Endodermal cell (in vitro differentiated cells): ENCODE data around the gene RASAL3. TPM values are rescaled to one million over a fixed set of nuclear protein-coding genes. Genes with fewer than 3 reads are reported as not detected.

Source experiments
- DNase-seq: peaks from one replicate; pipeline ENCODE4 v3.0.0-alpha.2; 2017
- H3K27ac ChIP-seq: 2 replicates; pipeline ENCODE4 v1.5.1; 2013; ENCODE audit warnings: mild to moderate bottlenecking, low read depth, low read length, moderate library complexity
- H3K27me3 ChIP-seq: 2 replicates; pipeline ENCODE4 v1.6.1; 2013; ENCODE audit warnings: mild to moderate bottlenecking, low read length, moderate library complexity; ENCODE audit not compliant: insufficient read depth, control insufficient read depth, poor library complexity, severe bottlenecking
- H3K36me3 ChIP-seq: 2 replicates; pipeline ENCODE4 v1.7.0; 2013; ENCODE audit warnings: mild to moderate bottlenecking, low read length, moderate library complexity; ENCODE audit not compliant: control insufficient read depth, insufficient read depth
- H3K4me1 ChIP-seq: one replicate; pipeline ENCODE4 v1.7.0; 2013; ENCODE audit warnings: low read length; ENCODE audit not compliant: control insufficient read depth, insufficient read depth
- H3K4me3 ChIP-seq: 2 replicates; pipeline ENCODE4 v1.5.1; 2013; ENCODE audit warnings: mild to moderate bottlenecking, low read length, moderate library complexity
- H3K9ac ChIP-seq: 2 replicates; pipeline ENCODE4 v1.6.1; 2013; ENCODE audit warnings: mild to moderate bottlenecking, low read length, moderate library complexity; ENCODE audit not compliant: poor library complexity, severe bottlenecking; ENCODE audit errors: extremely low read depth
- H3K9me3 ChIP-seq: 2 replicates; pipeline ENCODE4 v1.6.1; 2013; ENCODE audit warnings: mild to moderate bottlenecking, low read length, moderate library complexity; ENCODE audit not compliant: control insufficient read depth
- H3K27ac Mint-ChIP-seq: 2 replicates; pipeline ENCODE4 v1.8.0; 2020; ENCODE audit warnings: mixed read lengths
- H3K27me3 Mint-ChIP-seq: 2 replicates; pipeline ENCODE4 v1.8.0; 2021; ENCODE audit warnings: mild to moderate bottlenecking, mixed read lengths; ENCODE audit not compliant: insufficient read depth
- H3K36me3 Mint-ChIP-seq: 2 replicates; pipeline ENCODE4 v1.8.0; 2020; ENCODE audit warnings: low read depth, mixed read lengths
- H3K4me1 Mint-ChIP-seq: 2 replicates; pipeline ENCODE4 v1.8.0; 2020; ENCODE audit warnings: mixed read lengths
- H3K4me3 Mint-ChIP-seq: 2 replicates; pipeline ENCODE4 v1.8.0; 2020; ENCODE audit warnings: mild to moderate bottlenecking, moderate library complexity, mixed read lengths
- H3K9me3 Mint-ChIP-seq: 2 replicates; pipeline ENCODE4 v1.8.0; 2020; ENCODE audit warnings: mild to moderate bottlenecking, mixed read lengths
- WGBS, 2 experiments: methylation state at CpG; one replicate each; pipeline versions ENCODE4 v1.1.5 to v1.1.7; 2013; ENCODE audit warnings: missing lambda C conversion rate in 2 of 2, mixed read lengths in 1 of 2; ENCODE audit not compliant: insufficient coverage in 1 of 2, insufficient read length in 1 of 2; 5-methylcytosine and 5-hydroxymethylcytosine counted together
- total RNA-seq, 2 donors: library from RNA; stranded (reverse); fragmentation: NEBNext Ultra II Directional in 1 of 2; extraction: Animal tissue kit (Norgen Biotek cat#: 25700) in 1 of 2; gene quantifications; 2 replicates in 1 of 2; 3 replicates in 1 of 2; pipeline ENCODE4 v1.2.1, GENCODE V29; 2021
- TF ChIP-seq, protein P1 (sequence below): fragments of 200-600 bp; sonication (generic); conservative IDR thresholded peaks from 2 replicates; pipeline ENCODE4 v1.5.0; 2021; ENCODE audit warnings: antibody characterized with exemption, mild to moderate bottlenecking

The RASAL3 gene
- total RNA-seq, 2 donors from 2014 or later: not detected

DNA sequence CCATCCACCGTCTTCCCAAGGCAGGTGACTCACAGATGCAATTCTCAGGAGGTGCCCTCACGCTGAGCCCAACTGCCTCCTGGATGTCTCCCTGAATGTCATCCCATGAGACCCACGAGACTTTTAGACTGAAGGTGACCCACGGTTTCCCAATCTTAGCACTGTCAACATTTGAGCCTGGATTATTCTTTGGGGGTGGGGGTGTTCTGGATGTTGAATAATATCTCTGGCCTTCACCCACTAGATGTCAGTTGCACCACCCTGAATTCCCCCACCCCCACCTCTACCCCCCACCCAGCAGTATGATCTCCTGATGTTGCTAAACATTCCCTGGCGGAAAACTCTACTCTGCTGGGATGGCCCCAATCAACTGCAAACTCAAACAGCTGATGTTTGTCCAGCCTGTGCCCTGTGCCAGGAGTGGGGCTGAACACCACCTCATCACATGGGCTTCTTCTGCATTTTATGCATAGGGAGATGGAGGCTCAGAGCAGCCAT is 41.8 kb upstream of the RASAL3 start:
- no peak overlapping the region for H3K27ac ChIP-seq
- Mint-ChIP-seq H3K27me3 (peaks cover 4% of the 10 kb centered on the region), H3K27ac (no peak overlapping the region), H3K9me3 (peaks cover 83% of the 10 kb centered on the region), H3K36me3 (peaks cover 3% of the 10 kb centered on the region), H3K4me3 (no peak overlapping the region), H3K4me1 (no peaks in the 10 kb centered on the region)
- 73 to 83% methylated on average over 1 to 5 of the region's 5 CpGs for WGBS, 2 experiments
- H3K36me3 ChIP-seq: no peaks in the 10 kb centered on the region
- no peak for DNase-seq
- TF ChIP-seq, protein P1, sequence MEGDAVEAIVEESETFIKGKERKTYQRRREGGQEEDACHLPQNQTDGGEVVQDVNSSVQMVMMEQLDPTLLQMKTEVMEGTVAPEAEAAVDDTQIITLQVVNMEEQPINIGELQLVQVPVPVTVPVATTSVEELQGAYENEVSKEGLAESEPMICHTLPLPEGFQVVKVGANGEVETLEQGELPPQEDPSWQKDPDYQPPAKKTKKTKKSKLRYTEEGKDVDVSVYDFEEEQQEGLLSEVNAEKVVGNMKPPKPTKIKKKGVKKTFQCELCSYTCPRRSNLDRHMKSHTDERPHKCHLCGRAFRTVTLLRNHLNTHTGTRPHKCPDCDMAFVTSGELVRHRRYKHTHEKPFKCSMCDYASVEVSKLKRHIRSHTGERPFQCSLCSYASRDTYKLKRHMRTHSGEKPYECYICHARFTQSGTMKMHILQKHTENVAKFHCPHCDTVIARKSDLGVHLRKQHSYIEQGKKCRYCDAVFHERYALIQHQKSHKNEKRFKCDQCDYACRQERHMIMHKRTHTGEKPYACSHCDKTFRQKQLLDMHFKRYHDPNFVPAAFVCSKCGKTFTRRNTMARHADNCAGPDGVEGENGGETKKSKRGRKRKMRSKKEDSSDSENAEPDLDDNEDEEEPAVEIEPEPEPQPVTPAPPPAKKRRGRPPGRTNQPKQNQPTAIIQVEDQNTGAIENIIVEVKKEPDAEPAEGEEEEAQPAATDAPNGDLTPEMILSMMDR: no peak
- H3K9ac ChIP-seq: no peak overlapping the region
- H3K27me3 ChIP-seq: no peaks in the 10 kb centered on the region
- no peaks in the 10 kb centered on the region for H3K4me1 ChIP-seq
- H3K9me3 ChIP-seq: peaks cover 32% of the 10 kb centered on the region
- H3K4me3 ChIP-seq: no peak overlapping the region

DNA sequence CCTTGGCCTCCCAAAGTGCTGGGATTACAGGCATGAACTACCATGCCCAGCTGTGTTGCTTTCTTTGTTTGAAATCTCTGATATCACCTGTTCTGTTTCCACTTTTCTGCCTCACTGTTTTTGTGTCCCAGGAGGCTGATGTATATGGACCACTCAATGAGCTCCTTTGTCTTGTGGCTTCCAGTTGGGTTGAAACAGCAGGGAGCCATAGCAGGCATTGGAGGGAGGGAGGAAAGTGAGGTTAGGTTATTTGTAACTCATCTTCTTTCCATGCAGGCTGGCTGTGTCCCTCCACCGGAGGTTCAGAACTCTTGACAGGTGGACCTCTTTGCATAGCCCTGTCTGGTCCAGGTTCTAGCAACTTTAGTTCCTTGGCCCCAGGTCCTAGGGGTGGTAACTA is 37.9 kb upstream of the RASAL3 start:
- Mint-ChIP-seq H3K9me3 (peaks cover 86% of the 10 kb centered on the region), H3K4me1 (no peaks in the 10 kb centered on the region), H3K27me3 (peaks cover 2% of the 10 kb centered on the region), H3K36me3 (peaks cover 2% of the 10 kb centered on the region), H3K27ac (no peak overlapping the region), H3K4me3 (no peak overlapping the region)
- DNase-seq: no peak
- H3K4me1 ChIP-seq: no peaks in the 10 kb centered on the region
- no peak overlapping the region for H3K4me3 ChIP-seq
- WGBS, 2 experiments: 93% methylated on average over 1 of the region's 1 CpG; no CpG with 5 or more reads in 1 of the 2 experiments
- H3K36me3 ChIP-seq: no peaks in the 10 kb centered on the region
- TF ChIP-seq, protein P1: no peak
- no peak overlapping the region for H3K27ac ChIP-seq
- H3K9me3 ChIP-seq: peaks cover 28% of the 10 kb centered on the region
- no peak overlapping the region for H3K9ac ChIP-seq
- H3K27me3 ChIP-seq: no peaks in the 10 kb centered on the region

DNA sequence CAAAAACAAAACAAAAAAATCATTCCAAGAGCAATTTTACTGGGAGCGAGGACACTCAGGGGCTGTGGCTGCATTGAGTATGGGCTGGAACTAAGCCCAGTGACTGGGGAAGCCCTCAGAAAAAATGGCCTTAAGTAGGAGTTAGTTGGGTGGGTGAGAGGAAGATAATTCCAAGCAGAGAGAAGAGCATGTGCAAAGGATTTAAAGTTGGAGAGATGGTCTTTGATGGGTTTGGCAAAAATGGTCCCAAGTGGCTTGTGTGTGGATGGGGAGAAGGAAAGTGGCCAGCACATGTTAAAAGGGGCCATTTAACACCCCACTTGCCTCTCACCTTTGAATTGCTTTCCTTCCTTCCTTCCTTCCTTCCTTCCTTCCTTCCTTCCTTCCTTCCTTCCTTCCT is 37.3 kb upstream of the RASAL3 start:
- no peak overlapping the region for H3K27ac ChIP-seq
- Mint-ChIP-seq H3K36me3 (peaks cover 2% of the 10 kb centered on the region), H3K4me3 (no peak overlapping the region), H3K27me3 (no peaks in the 10 kb centered on the region), H3K9me3 (peaks cover 82% of the 10 kb centered on the region), H3K4me1 (no peaks in the 10 kb centered on the region), H3K27ac (no peak overlapping the region)
- H3K4me1 ChIP-seq: no peaks in the 10 kb centered on the region
- H3K9ac ChIP-seq: no peak overlapping the region
- H3K36me3 ChIP-seq: no peaks in the 10 kb centered on the region
- H3K9me3 ChIP-seq: peaks cover 26% of the 10 kb centered on the region
- no peak for DNase-seq
- TF ChIP-seq, protein P1: no peak
- H3K27me3 ChIP-seq: no peaks in the 10 kb centered on the region
- no peak overlapping the region for H3K4me3 ChIP-seq
- WGBS, 2 experiments: 91% methylated on average over 1 of the region's 1 CpG; no CpG with 5 or more reads in 1 of the 2 experiments
